HepG2 (cell line): ENCODE data around the gene EBF4. TPM values are rescaled to one million over a fixed set of nuclear protein-coding genes. Genes with fewer than 3 reads are reported as not detected.

Source experiments
- GRHL1 ChIP-seq: sonication (generic); formaldehyde crosslinking; conservative IDR thresholded peaks from 2 replicates; pipeline ENCODE4 v1.8.0; 2022; ENCODE audit warnings: missing genetic modification reagents
- HCFC1 ChIP-seq: fragments of 150-350 bp; IDR thresholded peaks from 2 replicates; pipeline ENCODE4 v1.6.1; 2014; ENCODE audit warnings: low read depth, low read length
- HMG20B ChIP-seq: conservative IDR thresholded peaks from 2 replicates; pipeline ENCODE4 v1.6.1; 2016; ENCODE audit warnings: missing genetic modification reagents, missing compliant biosample characterization
- LCORL ChIP-seq, 2 experiments: fragments of 450-650 bp in 1 of 2; sonication (generic) in 1 of 2; formaldehyde crosslinking in 1 of 2; IDR thresholded peaks; 2 replicates each; pipeline versions ENCODE4 v1.5.0 to v1.6.1; 2017 to 2020; ENCODE audit warnings: antibody characterized with exemption in 1 of 2, missing genetic modification reagents in 1 of 2
- MEF2D ChIP-seq: sonication (generic); formaldehyde crosslinking; IDR thresholded peaks from 2 replicates; pipeline ENCODE4 v1.5.1; 2020; ENCODE audit warnings: mild to moderate bottlenecking, missing genetic modification reagents
- PCBP2 ChIP-seq: fragments of 200-400 bp; formaldehyde crosslinking; optimal IDR thresholded peaks from 2 replicates; pipeline ENCODE3; 2018; ENCODE audit warnings: low read length, low read depth; ENCODE audit not compliant: poor library complexity, severe bottlenecking
- PRDM4 ChIP-seq: sonication (generic); formaldehyde crosslinking; IDR thresholded peaks from 2 replicates; pipeline ENCODE4 v1.9.0; 2021; ENCODE audit warnings: missing genetic modification reagents, borderline replicate concordance
- PRMT3 ChIP-seq: sonication (generic); formaldehyde crosslinking; IDR thresholded peaks from 2 replicates; pipeline ENCODE4 v1.8.1; 2022; ENCODE audit warnings: low read depth, mild to moderate bottlenecking, moderate library complexity, missing genetic modification reagents, borderline replicate concordance
- REXO4 ChIP-seq: sonication (generic); formaldehyde crosslinking; IDR thresholded peaks from 2 replicates; pipeline ENCODE4 v1.8.0; 2022; ENCODE audit warnings: missing genetic modification reagents, mild to moderate bottlenecking, borderline replicate concordance
- ZIK1 ChIP-seq: sonication (generic); formaldehyde crosslinking; IDR thresholded peaks from 2 replicates; pipeline ENCODE4 v1.5.0; 2020; ENCODE audit warnings: mild to moderate bottlenecking, low read depth, missing genetic modification reagents, borderline replicate concordance
- ZNF138 ChIP-seq: sonication (generic); formaldehyde crosslinking; IDR thresholded peaks from 2 replicates; pipeline ENCODE4 v1.5.0; 2020; ENCODE audit warnings: mild to moderate bottlenecking, low read depth, missing genetic modification reagents
- ZNF142 ChIP-seq: sonication (generic); formaldehyde crosslinking; IDR thresholded peaks from 2 replicates; pipeline ENCODE4 v1.4.0; 2020; ENCODE audit warnings: missing genetic modification reagents
- ZNF382 ChIP-seq: sonication (generic); formaldehyde crosslinking; IDR thresholded peaks from 2 replicates; pipeline ENCODE4 v1.5.0; 2020; ENCODE audit warnings: missing genetic modification reagents, mild to moderate bottlenecking, borderline replicate concordance
- ZUFSP ChIP-seq: sonication (generic); formaldehyde crosslinking; IDR thresholded peaks from 2 replicates; pipeline ENCODE4 v1.9.0; 2021; ENCODE audit warnings: missing genetic modification reagents, mild to moderate bottlenecking, borderline replicate concordance
- polyA plus RNA-seq, 8 experiments: library from polyadenylated mRNA; depleted of rRNA in 3 of 8; stranded (reverse) in 7 of 8; unstranded in 1 of 8; fragments of >200 nt; fragmentation: Illumina TruSeq in 4 of 8; extraction: Trizol in 4 of 8; gene quantifications; 2 replicates each; pipeline versions ENCODE4 v1.2.1 to v1.2.3, GENCODE V29; 2011 to 2016; ENCODE audit warnings: low read depth in 4 of 8, missing spikeins in 1 of 8, mixed read lengths in 1 of 8; ENCODE audit not compliant: insufficient read depth in 1 of 8
- total RNA-seq, 5 experiments: library from RNA; depleted of rRNA; stranded (reverse); fragments of >200 nt; fragmentation: Illumina TruSeq; extraction: Trizol; gene quantifications; 2 replicates each; pipeline ENCODE4 v1.2.3, GENCODE V29; 2016; ENCODE audit warnings: low read depth in 1 of 5

The EBF4 gene
- total and polyA plus RNA-seq, 2 of the 13 experiments (the other 11 are each of a cell fraction or from before 2014, with no cell fraction given), result 0.84 to 2.2 TPM

GRCh38 chr20:2651772-2652723 lies 40.5 kb upstream of the EBF4 start, which contains the start of gene NOP56 (continued):
- TF ChIP-seq ZNF142 (CRISPR knock-in tag), result peak; percentile 100
- TF ChIP-seq HMG20B (CRISPR knock-in tag), result no peak
- TF ChIP-seq PRDM4 (CRISPR knock-in tag), result no peak
- TF ChIP-seq LCORL (IDR thresholded peaks at IDR 0.05), result no peak
- TF ChIP-seq LCORL (CRISPR knock-in tag; IDR thresholded peaks at IDR 0.05), result peak; percentile 30
- TF ChIP-seq MEF2D, result peak; percentile 73; the same call in 1 of the 2 replicates
- no peak for TF ChIP-seq GRHL1 (CRISPR knock-in tag)
- no peak for TF ChIP-seq ZUFSP (CRISPR knock-in tag)
- TF ChIP-seq ZNF138 (CRISPR knock-in tag), result peak; percentile 93; the same call in 1 of the 2 replicates
- no peak for TF ChIP-seq PCBP2
- TF ChIP-seq HCFC1, result peak; percentile 41; the same call in 1 of the 2 replicates
- TF ChIP-seq PRMT3, result peak; percentile 63
- no peak for TF ChIP-seq REXO4 (CRISPR knock-in tag)
- peak; percentile 96 for TF ChIP-seq ZIK1
- TF ChIP-seq ZNF382 (CRISPR knock-in tag), result no peak
